GM12872 (cell line): ENCODE results near the gene GRAMD1B.

Experiments used
- CTCF ChIP-seq: IDR thresholded peaks from 3 replicates; pipeline ENCODE4 v1.5.1; 2011; ENCODE audit warnings: low read depth, mild to moderate bottlenecking, low read length, moderate library complexity; ENCODE audit not compliant: insufficient read depth

Gene GRAMD1B

GRCh38 chr11:123641495-123641840 lies 211.4 kb downstream of the GRAMD1B start:
- no peak for TF ChIP-seq CTCF

GRCh38 chr11:123642435-123642834 lies 212.4 kb downstream of the GRAMD1B start:
- TF ChIP-seq CTCF = no peak

DNA sequence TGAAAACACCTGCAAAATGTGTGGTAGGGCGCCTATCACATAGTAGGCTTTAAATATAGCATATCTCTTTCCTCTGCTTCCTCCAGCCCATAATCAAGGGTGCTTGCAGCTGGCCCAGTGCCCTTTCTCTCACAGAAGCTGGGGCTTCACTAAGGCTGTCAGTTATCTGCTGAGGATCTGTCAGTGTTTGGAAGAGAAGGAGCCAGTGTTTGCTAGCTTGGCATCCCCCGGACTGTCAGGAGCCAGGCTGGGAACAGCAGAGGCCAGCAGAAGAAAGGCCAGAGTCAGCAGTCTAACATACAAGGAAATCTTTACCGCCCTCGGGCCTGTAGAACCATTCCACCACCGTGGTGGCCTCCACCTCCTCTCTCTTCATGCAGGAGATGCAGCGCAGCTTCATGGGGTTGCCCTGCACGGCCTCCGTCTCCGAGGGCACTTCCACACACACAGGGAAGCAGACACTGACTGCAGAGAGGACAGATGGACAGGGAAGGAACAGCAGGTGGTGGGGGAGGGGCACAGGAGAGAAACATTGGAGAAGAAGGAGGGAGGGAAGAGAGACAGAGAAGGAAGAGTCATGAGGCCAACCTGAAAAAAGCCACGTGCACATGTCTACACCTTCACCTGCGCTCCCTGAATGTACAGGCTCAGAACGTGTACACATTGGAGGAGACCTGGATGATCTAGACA lies 215.4 kb downstream of the GRAMD1B start:
- no peak for TF ChIP-seq CTCF

GRCh38 chr11:123650901-123651300 lies 220.8 kb downstream of the GRAMD1B start:
- no peak for TF ChIP-seq CTCF

DNA sequence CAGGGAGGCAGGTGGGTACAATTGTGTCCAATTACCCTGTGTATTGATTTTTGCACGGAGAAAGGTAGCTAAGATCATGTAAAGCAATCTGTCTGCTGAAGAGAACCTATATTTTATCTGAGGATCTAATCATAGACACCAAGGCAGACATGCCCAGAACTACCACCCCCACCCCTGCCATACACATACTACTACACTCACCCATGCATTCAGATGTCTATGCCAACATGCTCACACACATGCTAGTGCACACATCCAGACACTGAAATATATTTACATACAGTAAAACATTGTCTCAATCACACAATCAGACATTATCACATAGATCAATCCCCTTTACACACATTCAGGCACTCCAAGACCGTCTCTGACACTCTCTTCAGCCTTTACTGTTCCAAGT lies 222.5 kb downstream of the GRAMD1B start:
- TF ChIP-seq CTCF = no peak

- TF ChIP-seq CTCF = no peak
Measured at GRCh38 chr11:123653483-123653826, 223.4 kb downstream of the GRAMD1B start.

GRCh38 chr11:123653827-123654565 lies 223.9 kb downstream of the GRAMD1B start:
- 0 out of 3 replicates have a peak, but pooled peaks have one; percentile 3 for TF ChIP-seq CTCF
